ENCODE data around the gene RBM33.

The RBM33 gene

DNA sequence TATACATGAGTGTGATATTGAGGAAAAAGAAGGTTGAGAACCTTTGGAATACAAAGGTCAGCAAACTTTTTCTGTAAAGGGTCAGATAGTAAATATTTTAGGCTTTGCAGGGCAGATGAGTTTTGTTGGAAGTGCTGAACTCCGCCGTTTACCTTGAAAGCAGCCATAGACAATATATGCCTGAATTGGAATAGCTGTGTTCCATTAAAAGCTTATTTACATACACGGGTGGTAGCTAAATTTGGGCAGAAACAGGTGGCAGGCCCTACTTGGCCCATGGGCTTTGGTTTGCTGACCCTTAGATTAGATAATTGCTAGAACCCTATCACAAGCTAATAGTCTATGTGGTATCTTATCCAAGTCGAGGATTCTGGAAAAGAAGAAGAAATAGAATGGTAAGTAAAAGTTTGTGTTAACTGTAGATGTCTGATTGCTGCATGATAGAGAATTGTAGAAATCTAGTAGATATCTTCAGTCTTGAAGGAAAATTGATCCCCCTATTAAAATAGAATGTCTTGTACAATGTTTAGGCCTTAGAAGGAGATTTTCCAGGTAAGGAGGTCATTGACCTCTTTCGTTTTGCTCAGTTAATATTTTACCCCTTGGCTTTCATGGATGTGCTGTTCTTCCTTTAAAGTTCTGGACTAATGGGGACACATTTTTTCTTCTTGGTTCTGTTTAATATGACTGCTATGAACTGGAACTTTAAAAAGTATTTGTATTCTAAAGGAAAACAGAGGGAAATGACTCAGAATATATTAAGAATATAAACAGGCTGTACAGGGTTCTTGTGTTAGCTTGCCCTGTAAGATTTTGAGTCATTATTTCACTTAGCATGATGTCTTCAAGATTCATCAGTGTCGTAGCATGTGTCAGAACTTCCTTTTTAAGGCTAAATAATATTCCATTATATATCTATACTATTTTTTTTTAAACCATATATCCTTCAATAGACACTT is 8.0 kb downstream of the RBM33 start:
- TF ChIP-seq, protein P1, sequence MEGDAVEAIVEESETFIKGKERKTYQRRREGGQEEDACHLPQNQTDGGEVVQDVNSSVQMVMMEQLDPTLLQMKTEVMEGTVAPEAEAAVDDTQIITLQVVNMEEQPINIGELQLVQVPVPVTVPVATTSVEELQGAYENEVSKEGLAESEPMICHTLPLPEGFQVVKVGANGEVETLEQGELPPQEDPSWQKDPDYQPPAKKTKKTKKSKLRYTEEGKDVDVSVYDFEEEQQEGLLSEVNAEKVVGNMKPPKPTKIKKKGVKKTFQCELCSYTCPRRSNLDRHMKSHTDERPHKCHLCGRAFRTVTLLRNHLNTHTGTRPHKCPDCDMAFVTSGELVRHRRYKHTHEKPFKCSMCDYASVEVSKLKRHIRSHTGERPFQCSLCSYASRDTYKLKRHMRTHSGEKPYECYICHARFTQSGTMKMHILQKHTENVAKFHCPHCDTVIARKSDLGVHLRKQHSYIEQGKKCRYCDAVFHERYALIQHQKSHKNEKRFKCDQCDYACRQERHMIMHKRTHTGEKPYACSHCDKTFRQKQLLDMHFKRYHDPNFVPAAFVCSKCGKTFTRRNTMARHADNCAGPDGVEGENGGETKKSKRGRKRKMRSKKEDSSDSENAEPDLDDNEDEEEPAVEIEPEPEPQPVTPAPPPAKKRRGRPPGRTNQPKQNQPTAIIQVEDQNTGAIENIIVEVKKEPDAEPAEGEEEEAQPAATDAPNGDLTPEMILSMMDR (conservative IDR thresholded peaks at IDR 0.05) = no peak
- H3K27ac ChIP-seq = peak overlapping the region; percentile 100; the same call in 1 of the 2 replicates

DNA sequence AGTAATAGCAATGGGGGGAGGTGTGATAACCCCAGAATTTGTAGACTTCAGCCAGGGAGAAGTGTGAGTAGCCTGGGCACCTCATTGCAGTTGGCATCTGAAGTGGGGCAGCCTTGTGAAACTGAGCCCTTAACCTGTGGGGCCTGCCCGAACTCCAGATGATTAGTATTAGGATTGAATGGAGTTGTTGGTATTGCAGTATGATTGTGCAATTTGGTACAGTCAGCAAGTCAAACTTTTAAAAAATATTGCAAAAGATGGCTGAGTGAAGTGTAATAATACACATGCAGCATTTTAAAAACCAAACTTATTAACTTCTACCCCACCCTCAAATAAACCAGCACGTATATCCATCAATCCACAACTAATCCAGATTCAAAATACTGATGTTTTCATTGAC is 9.3 kb downstream of the RBM33 start:
- TF ChIP-seq, protein P1 (conservative IDR thresholded peaks at IDR 0.05) = no peak
- no peak overlapping the region for H3K27ac ChIP-seq

DNA sequence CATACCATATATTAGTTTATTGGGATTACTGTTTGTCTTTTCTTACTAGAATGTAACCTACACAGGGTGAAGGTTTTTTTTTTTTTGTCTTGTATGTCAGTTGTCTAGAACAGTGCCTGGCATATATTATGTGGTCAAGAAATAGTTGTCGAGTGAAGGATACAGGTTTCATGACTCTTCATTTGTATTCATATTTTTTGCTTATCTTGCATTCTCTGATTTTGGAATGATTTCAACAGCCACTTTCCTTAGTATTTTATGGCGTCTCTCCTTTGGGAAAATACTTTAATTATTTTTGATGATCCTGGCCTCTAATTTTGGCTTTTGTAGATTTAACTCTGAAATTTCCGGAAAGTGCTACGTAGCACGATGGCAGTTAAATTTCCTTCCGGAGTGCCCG is 12.4 kb downstream of the RBM33 start:
- TF ChIP-seq, protein P1 (conservative IDR thresholded peaks at IDR 0.05) = no peak
- H3K27ac ChIP-seq = no peak overlapping the region

DNA sequence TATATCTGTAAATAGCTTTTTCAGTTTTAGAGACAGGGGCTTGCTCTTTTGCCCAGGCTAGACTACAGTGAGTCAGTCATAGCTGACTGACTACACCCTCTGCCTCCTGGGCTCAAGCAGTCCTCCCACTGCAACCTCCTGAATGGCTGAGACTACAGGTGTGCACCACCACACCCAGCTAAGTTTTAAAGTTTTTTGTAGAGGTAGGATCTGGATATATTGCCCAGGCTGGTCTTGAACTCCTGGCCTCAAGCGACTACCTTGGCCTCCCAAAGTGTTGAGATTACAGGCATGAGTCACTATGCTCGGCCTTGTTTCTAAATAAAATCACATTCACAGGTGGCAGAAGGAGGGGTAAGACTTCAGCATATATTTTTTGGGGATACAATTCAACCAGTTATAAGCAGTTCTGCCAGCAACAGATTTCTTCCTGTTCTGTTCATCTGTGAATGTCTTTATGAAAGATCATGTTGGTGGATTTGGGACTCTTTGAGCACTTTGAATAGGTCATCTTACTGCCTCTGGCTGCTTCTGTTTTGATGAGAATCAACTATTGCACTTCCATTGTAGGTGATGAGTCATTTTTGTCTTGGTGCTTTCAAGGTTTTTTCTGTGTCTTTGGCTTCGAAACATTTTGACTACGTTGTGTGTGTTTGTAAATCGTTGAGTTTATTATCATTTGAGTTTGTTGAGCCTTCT is 15.7 kb downstream of the RBM33 start:
- TF ChIP-seq, protein P1 (conservative IDR thresholded peaks at IDR 0.05) = no peak
- 0 out of 2 replicates have a peak overlapping the region, but pooled peaks have one; percentile 41 for H3K27ac ChIP-seq

DNA sequence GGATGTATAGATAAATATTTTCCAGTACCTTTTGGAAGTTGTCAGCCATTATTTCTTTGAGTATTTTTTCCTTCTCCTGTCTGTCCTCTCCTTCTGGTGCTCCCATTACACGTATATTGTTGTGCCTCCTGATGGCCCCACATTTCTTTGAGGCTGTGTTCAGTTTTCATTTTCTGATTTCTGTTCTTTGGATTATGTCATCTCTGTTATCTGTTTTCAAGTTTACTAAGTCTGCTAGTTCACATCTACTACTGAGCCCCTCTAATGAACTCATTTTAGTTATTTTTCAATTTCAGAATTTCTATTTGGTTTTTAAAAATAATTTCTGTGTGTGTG is 16.3 kb downstream of the RBM33 start:
- TF ChIP-seq, protein P1 (conservative IDR thresholded peaks at IDR 0.05) = no peak
- H3K27ac ChIP-seq = no peak overlapping the region

DNA sequence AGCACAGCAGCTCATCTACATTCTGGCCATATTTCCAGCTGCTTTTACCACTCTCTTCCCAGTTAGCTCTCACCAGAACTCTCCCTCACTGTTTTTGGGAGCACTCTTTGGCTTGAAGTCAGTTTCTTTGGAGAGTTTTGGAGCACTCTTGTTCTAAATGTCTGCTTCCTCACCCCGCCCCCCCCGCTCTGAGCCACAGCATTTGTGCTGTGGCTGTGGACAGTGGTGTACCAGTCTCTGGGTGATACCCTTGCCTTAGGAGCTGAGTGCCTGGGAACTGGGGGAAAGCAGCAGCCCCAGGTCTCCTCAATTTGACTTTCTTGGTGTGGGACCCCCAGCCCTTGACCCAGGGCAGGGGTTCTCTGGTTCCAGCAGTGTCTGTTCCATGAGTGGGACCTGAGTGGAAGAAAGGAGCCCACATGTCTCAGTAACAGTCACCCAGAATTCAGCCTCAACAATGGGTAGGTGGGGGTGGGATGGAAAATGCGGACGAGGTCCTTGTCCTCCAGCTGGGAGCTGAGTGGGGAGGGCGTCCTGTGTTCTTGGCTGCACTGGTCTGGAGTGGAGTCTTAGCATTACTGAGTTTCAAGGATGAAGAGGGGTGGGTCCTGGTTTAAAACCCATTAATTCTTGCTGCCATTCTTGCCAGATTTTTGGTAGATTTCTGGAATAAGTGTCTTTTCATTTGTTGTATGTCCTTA is 18.0 kb downstream of the RBM33 start:
- no peak overlapping the region for H3K27ac ChIP-seq
- TF ChIP-seq, protein P1 (conservative IDR thresholded peaks at IDR 0.05) = no peak

DNA sequence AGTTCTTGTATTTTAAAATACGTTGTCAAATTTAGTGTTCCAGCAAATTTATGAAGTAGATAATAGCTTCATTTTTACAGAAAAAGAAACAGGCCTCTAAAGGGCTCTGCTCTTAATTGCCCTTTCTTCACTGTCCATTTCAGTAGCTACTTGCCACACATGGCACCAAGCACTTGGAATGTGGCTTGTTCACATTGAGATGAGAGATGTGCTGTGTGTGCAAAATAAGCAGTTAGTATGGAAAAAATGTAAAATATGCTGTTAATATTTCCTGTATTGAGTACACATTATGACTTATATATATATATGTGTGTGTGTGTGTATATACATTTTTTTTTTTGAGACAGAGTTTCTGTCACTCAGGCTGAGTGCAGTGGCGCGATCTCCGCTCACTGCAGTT is 19.5 kb downstream of the RBM33 start:
- TF ChIP-seq, protein P1 (conservative IDR thresholded peaks at IDR 0.05) = no peak
- no peak overlapping the region for H3K27ac ChIP-seq
